Stimulated activated naive CD8-positive, alpha-beta T cell treated with anti-CD3 and anti-CD28 coated beads, Interleukin-15, Interleukin-2, amounts not matched to agents 100 ng/mL and 50 ng/mL, for 24 hours (primary cell): ENCODE measurements around the gene INSYN2B.

Source experiments
- H3K27ac Mint-ChIP-seq: one replicate; pipeline ENCODE4 v1.8.0; 2021; ENCODE audit warnings: mild to moderate bottlenecking, mixed read lengths
- H3K27me3 Mint-ChIP-seq: one replicate; pipeline ENCODE4 v1.8.0; 2021; ENCODE audit warnings: mixed read lengths
- H3K36me3 Mint-ChIP-seq: one replicate; pipeline ENCODE4 v1.8.0; 2021; ENCODE audit warnings: low read depth, mixed read lengths
- H3K4me1 Mint-ChIP-seq: one replicate; pipeline ENCODE4 v1.8.0; 2021; ENCODE audit warnings: low read depth, mixed read lengths
- H3K4me3 Mint-ChIP-seq: one replicate; pipeline ENCODE4 v1.8.0; 2021; ENCODE audit warnings: mild to moderate bottlenecking, mixed read lengths
- H3K9me3 Mint-ChIP-seq: one replicate; pipeline ENCODE4 v1.8.0; 2021; ENCODE audit warnings: mixed read lengths

Gene INSYN2B

DNA sequence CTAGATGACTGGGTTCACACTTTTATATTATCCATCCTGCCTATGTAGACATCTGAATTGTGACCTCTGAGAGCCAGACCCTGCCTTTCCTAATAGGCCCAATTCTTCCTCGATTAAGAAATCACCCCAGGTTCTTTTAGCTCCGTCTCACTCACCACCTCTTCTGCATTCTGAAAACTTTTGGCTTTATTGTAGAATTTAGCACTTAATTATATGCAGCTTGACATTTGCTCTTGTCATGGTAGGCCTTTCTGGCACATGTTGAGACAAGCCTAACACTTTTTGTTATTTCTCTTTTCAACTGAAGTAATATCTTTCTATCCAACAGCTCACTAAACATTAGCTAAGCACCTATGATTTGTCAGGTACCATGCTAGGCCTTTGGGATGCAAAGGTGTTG is 163.3 kb downstream of the INSYN2B start:
- H3K27ac Mint-ChIP-seq, result no peak overlapping the region
- no peaks in the 10 kb centered on the region for H3K27me3 Mint-ChIP-seq
- H3K9me3 Mint-ChIP-seq, result no peaks in the 10 kb centered on the region
- no peak overlapping the region for H3K4me3 Mint-ChIP-seq
- H3K4me1 Mint-ChIP-seq, result no peaks in the 10 kb centered on the region
- peaks cover 68% of the 10 kb centered on the region for H3K36me3 Mint-ChIP-seq

DNA sequence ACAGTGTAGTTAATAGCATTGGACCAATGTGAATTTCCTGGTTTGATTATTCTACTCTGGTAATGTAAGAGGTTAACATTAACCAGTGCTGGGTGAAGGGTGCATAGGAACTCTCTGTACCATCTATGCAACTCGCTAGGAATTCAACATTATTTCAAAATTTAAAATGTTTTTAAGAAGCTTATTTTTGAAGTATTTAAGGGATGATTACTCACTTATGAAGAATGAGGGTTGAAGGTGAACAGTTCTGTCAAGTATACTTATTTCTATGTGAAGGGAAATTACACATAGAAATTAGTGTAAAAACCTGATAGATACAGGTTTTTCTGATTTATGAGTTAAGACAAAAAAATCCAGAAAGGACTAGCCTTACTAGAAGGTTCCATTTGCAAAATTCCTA is 165.8 kb downstream of the INSYN2B start:
- Mint-ChIP-seq H3K36me3 (peaks cover 73% of the 10 kb centered on the region), H3K9me3 (no peaks in the 10 kb centered on the region), H3K27me3 (no peaks in the 10 kb centered on the region), H3K4me3 (no peak overlapping the region), H3K4me1 (peaks cover 3% of the 10 kb centered on the region), H3K27ac (no peak overlapping the region)
